ENCODE data around the gene EFCAB12. TPM values are rescaled to one million over a fixed set of nuclear protein-coding genes. Genes with fewer than 3 reads are reported as not detected.

EFCAB12 gene
- polyA plus RNA-seq, 1 experiment = 0.07 TPM

GRCh38 chr3:129473769-129474152 is 45.3 kb upstream of the EFCAB12 start:
- DNase-seq (ENCODE audit: low read depth, low spot score) = no peak
- no peak overlapping the region for H3K27ac ChIP-seq (ENCODE audit: low read depth, low read length)
- no peak for TF ChIP-seq CTCF (IDR thresholded peaks at IDR 0.05; ENCODE audit: low read depth, low read length)

DNA sequence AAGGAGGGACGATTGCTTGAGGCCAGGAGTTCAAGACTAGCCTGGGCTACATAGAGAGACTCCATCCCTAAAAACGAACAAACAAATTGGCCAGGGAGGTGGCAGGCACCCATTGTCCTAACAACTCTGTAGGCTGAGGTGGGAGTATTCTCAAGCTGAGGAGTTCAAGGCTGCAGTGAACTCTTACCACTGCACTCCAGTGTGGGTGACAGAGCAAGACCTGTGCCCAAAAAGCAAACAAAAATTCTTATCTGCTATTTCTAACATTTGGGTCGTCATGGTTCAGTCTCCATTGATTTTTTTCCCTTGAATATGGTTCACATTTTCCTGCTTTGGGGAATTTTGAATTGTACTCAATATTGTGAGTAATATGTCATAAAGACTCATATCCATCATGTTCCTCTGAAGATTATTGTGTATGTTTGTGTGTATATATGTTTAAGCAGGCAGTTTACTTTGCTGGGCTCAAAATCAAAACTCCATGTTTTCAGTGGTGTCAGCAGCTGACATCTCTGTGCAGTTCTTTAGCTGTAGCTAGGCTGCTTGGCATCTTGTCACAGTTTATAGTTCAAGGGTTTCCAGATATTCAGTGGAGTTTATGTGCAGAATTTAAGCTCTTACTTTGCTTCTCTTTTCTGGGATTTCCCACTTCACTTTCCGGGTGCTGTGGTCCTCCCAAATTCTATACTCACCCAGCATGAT is 44.8 kb upstream of the EFCAB12 start:
- POLR2A ChIA-PET = no interaction called here
- CTCF ChIA-PET = interaction anchor here (1.7 kb wide), 1 partner anchor 90 kb away, joined by 5 read pairs; no protein-coding TSS in a partner anchor
- no peak for TF ChIP-seq CTCF (IDR thresholded peaks at IDR 0.05; ENCODE audit: low read depth, low read length)
- Histone ChIP-seq H3K27me3 (ENCODE audit: control insufficient read depth, insufficient read depth, low read length) (no peaks in the 10 kb centered on the region), H3K4me3 (ENCODE audit: low read depth, low read length) (no peak overlapping the region), H3K9me3 (ENCODE audit: control insufficient read depth, insufficient read depth, low read length) (no peaks in the 10 kb centered on the region), H3K27ac (ENCODE audit: low read depth, low read length) (no peak overlapping the region)
- no peak for DNase-seq (ENCODE audit: low read depth, low spot score)

More at GRCh38 chr3:129473769-129474152, 45.3 kb upstream of the EFCAB12 start:
- CTCF ChIA-PET = interaction anchor here (1.7 kb wide), 1 partner anchor 91 kb away, joined by 5 read pairs; no protein-coding TSS in a partner anchor
- no peaks in the 10 kb centered on the region for H3K9me3 ChIP-seq (ENCODE audit: control insufficient read depth, insufficient read depth, low read length)
- no peaks in the 10 kb centered on the region for H3K27me3 ChIP-seq (ENCODE audit: control insufficient read depth, insufficient read depth, low read length)
- no peak overlapping the region for H3K4me3 ChIP-seq (ENCODE audit: low read depth, low read length)
- POLR2A ChIA-PET = no interaction called here

- Histone ChIP-seq H3K27ac (ENCODE audit: low read depth, low read length) (no peak overlapping the region), H3K27me3 (ENCODE audit: control insufficient read depth, insufficient read depth, low read length) (no peaks in the 10 kb centered on the region), H3K9me3 (ENCODE audit: control insufficient read depth, insufficient read depth, low read length) (no peaks in the 10 kb centered on the region), H3K4me3 (ENCODE audit: low read depth, low read length) (no peak overlapping the region)
- ChIA-PET POLR2A (no interaction called here), CTCF (interaction anchor here (0.9 kb wide), 2 partner anchors 19 to 359 kb away, joined by 4 read pairs; no protein-coding TSS in a partner anchor)
- no peak for DNase-seq (ENCODE audit: low read depth, low spot score)
- no peak for TF ChIP-seq CTCF (IDR thresholded peaks at IDR 0.05; ENCODE audit: low read depth, low read length)
Observed at GRCh38 chr3:129470861-129471260, 42.4 kb upstream of the EFCAB12 start.

- H3K4me3 ChIP-seq (ENCODE audit: low read depth, low read length) = no peak overlapping the region
- no peak overlapping the region for H3K27ac ChIP-seq (ENCODE audit: low read depth, low read length)
- ChIA-PET CTCF (no interaction called here), POLR2A (no interaction called here)
- DNase-seq (ENCODE audit: low read depth, low spot score) = no peak
- no peaks in the 10 kb centered on the region for H3K27me3 ChIP-seq (ENCODE audit: control insufficient read depth, insufficient read depth, low read length)
- TF ChIP-seq CTCF (IDR thresholded peaks at IDR 0.05; ENCODE audit: low read depth, low read length) = no peak
- H3K9me3 ChIP-seq (ENCODE audit: control insufficient read depth, insufficient read depth, low read length) = no peaks in the 10 kb centered on the region
Observed at GRCh38 chr3:129469026-129469425, 40.6 kb upstream of the EFCAB12 start.

DNA sequence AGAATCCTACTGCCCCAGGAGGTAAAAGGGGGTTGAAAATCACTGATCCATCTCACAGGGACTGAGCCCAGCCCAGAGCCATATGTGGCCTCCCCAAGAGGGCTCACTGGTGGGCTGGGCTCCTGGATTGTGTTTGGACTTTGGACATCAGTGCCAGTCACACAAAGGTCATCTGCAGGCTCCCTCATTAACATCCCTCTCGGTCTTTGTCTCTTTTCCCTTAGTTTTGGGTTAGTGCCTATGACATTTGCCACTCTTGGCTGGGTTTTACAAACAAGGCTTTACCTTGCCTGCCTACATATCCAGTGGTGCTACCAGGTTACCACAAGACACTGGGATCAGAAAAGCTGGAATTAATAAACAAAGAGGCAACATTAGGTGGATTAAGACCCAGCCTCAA is 39.5 kb upstream of the EFCAB12 start:
- no peak for DNase-seq (ENCODE audit: low read depth, low spot score)
- Histone ChIP-seq H3K4me3 (ENCODE audit: low read depth, low read length) (no peak overlapping the region), H3K9me3 (ENCODE audit: control insufficient read depth, insufficient read depth, low read length) (no peaks in the 10 kb centered on the region), H3K27me3 (ENCODE audit: control insufficient read depth, insufficient read depth, low read length) (no peaks in the 10 kb centered on the region), H3K27ac (ENCODE audit: low read depth, low read length) (no peak overlapping the region)
- CTCF ChIA-PET = no interaction called here
- no peak for TF ChIP-seq CTCF (IDR thresholded peaks at IDR 0.05; ENCODE audit: low read depth, low read length)
- POLR2A ChIA-PET = no interaction called here
